HG02678 (cell line): Measurements from ENCODE around the gene RAD51C.
A peak's percentile ranks its signal among the peaks of the same experiment; 100 is the strongest.
"Not testable (repeated sequence)": the region's sequence is repeated elsewhere in the genome, so short reads cannot be mapped to it uniquely, and the experiment has no call there.

Source experiments
- ATAC-seq: cut with Tn5 transposase; IDR thresholded peaks from one replicate; pipeline ENCODE4 v1.9.1; 2021; ENCODE audit warnings: mild to moderate bottlenecking, moderate library complexity; ENCODE audit not compliant: unreplicated experiment

The RAD51C gene

DNA sequence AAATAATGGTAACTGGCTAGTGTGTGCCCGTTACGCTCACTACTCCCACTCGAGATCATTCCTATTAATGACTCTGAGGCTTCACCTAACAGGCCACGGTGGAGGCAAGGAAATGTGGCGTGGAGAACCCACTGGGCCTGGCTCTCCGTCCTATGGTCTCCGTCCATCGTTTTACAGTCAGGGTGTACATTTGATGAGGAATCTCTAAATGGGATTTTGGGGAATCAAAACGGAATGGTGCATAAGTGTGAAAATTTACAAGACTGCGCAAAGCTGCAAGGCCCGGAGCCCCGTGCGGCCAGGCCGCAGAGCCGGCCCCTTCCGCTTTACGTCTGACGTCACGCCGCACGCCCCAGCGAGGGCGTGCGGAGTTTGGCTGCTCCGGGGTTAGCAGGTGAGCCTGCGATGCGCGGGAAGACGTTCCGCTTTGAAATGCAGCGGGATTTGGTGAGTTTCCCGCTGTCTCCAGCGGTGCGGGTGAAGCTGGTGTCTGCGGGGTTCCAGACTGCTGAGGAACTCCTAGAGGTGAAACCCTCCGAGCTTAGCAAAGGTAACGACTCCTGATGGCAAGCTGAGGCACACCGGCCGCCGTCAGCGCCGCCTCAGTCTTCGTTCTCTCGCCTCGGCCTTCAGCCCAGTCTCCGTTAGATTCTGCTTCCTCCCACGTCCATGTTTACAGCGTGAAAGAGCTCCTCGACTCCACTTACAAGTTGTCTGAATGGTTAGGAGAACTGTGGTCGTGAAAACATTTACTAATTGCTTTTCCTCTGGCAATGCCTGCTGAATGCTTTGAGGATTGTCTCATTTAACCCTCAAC lies at the start of gene RAD51C:
RAD51C (plus strand) TSS at position 364 of the 817 bp plus-strand sequence; CDS start at position 406, 42 bp downstream.
- peak; percentile 97 for ATAC-seq

DNA sequence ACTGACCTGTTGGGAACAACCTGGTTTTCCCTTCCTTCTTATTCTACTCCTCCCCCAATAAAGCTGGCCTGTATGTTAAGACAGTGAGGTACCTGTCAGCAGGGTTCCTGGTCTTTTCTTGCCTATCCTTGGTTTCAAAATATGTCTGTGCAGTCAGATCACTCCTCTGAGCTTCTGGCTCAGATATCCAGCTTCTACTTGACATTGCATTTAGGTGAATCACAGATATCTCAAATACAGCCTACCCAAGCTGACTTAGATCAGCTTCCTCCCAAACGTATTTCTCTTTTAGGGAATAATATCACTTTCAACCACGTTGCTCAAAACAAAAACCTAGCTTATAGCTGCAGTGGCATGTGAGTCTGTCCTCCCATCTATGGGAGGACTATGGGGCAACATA lies 49.3 kb upstream of the RAD51C start:
- no peak for ATAC-seq

DNA sequence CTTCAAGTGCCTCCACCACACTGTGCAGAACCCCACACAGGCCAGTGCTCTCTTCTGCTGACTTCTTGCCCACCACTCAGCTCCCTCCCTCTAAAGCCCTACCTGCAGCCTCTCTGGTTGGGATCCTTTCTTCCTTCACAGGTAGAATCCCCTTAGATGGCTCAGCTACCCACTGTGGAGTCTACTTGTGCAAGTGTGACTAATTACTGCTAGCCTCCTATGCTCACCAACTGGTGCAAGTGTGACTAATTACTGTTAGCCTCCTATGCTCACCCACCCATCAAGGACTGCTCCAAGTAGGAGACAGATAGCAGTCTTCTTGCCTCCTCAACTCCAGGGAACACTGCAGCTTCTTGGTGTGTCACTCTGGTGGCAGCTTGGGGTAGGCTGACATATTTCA lies 44.2 kb upstream of the RAD51C start:
- no peak for ATAC-seq

DNA sequence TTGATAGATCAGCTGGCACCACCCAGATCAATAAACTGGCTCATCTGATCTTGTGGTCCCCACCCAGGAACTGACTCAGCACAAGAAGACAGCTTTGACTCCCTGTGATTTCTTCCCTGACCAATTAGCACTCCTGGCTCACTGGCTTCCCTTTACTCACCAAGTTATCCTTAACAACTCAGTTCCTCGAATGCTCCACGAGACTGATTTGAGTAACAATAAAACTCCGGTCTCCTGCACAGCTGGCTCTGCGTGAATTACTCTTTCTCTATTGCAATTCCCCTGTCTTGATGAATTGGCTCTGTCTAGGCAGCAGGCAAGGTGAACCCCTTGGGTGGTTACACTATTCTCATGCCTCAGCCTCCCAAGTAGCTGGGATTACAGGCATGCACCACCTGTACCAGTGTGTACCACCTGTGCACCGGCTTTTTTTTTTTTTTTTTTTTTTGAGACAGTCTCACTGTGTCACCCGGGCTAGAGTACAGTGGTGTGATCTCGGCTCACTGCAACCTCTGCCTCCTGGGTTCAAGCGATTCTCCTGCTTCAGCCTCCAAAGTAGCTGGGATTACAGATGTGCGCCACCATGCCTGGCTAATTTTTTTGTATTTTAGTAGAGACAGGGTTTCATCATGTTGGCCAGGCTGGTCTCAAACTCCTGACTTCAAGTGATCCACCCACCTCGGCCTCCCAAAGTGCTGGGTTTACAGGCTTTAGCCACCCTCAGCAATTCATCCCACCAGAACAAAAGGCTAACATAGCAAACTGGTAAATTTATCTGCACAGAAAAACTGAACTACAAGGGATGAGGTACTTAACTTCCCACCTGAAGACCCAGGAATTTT lies 34.2 kb upstream of the RAD51C start:
- not testable (repeated sequence) for ATAC-seq

DNA sequence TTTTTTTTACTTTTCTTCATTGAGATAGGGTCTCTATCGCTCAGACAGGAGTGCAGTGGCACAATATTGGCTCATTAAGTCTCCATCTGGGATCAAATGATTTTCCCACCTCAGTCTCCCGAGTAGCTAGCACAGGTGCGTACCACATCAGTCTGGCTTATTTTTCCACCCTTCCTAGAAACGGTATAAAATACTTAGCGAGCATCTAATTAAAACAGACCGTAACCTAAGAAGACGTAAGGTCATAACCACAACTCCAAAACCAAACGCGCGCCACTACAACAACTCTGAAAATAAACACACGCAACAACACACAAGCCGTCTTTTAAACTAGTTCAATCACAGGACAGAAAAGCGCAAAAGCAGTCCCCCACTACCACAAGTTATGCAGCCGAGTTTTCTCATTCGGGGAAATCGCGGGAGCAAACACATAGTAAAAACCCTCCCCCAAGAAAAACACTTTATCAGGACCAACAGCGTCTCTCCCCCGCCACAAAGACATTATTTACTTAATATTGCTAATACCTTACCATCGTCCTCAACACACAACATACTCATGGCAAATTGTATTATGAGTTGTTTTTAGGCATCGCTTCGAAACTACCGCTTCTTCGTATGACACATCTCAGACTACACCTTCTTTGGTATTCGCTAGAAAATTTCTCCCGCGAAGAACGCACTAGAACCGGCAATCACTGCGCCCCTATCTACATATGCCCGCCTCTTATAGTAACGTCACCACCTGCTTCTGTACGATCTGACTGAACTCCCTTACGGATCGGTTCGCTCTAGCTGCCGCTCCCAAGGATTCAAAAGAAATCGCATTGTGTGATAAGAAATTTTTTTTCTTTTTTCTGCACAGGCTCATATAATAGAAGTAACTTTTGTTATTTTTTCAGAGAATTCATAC lies 33.3 kb upstream of the RAD51C start:
- ATAC-seq = peak; percentile 71

DNA sequence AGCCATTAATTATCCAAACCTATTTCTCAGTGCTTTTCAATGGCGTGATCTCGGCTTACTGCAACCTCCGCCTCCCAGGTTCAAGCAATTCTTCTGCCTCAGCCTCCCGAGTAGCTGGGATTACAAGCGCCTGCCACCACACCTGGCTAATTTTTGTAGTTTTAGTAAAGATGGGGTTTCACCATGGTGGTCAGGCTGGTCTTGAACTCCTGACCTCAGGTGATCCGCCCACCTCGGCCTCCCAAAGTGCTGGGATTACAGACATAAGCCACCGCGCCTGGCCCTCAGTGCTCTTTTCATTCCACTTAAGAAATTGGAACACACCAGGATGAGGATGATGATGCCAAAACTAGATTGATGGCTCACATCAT lies 32.7 kb upstream of the RAD51C start:
- ATAC-seq = not testable (repeated sequence)

DNA sequence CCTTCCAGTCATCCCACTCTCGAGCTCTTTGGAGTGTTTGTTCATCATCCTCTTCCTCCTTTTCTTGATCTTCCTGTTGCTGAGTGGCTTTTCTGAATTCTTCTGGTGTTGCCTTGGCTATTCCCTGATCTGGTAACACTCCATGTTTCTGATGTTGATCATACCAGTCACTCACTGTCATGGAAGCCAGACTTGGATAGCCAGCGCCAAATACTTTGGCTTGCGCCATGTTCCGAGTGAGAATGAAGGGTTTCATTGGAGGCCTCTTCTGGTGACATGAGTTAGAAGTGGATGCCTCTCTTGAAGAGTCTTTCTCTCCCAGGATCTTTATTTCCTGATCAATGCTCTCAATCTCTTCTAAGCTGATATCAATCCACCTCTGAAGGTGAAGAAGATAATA lies 31.8 kb upstream of the RAD51C start:
- ATAC-seq = no peak

DNA sequence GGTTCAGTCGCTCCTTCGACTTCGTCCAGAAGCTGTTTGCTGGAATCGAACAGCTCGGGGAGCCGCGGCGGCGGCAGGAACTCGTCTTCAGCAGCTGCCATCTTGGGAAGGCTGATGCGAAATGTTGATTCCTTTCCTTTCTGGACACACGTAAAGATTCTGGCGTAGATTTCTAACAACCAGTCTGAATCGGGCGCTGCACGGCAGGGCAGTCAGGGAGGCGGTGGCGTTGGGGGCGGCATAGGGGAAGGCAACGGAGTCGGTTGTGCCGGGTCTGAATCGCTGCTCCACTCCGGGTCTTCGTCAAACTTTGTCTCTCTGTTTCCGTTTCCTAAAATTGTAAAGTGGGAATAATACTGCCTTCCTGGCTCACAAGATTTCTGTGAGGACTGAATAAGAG lies 30.9 kb upstream of the RAD51C start:
- ATAC-seq = no peak

DNA sequence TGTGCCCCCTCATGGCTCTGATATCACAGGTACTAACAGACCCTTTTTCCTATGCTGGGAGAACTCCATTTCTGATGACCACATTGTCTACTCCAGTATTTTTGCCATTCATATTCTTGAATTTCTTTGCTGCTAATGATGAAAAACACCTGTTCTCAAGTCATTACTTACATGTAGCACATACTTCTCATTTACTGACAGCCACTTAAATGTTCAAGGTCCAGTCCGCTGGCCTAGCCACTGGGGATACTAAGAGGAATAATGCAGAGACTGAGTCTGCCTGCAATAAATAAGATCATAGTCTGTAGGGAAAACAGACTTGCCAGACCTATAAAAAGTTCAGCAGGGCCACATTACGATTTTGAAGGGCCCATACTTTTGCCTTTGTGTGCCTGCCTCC lies 28.1 kb upstream of the RAD51C start:
- no peak for ATAC-seq

DNA sequence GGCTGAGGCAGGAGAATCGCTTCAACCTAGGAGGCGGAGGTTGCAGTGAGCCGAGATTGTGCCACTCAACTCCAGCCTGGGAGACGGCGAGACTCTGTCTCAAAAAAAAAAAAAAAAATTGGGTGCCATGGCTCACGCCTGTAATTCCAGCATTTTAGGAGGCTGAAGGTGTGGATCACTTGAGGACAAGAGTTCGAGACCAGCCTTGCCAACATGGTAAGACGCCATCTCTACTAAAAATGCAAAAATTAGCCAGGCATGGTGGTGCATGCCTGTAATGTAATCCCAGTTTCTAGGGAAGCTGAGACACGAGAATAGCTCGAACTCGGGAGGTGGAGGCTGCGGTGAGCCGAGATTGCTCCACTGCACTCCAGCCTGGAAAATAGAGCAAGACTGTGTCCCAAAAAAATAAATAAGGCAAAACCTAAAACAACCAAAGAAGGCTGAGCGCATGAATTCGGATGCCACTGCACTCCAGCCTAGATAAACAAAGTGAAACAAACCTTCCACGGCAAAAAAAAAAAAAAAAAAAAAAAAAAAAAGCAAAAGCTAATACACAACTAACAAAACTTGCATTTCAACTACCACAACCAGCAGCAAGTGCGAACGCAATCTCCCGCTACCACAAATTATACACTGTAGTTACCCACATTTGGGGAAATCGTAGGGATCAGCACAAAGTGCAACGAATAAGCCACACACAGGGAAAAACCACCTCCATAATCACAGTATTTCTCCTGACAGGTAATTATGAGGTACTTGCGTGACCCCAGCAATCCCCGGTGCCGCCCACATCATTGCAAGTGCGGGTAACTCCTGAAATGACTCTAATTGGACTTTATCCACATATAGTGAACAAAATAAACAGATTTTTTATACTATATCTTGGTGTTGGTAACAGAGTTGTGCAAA lies 26.2 kb upstream of the RAD51C start:
- ATAC-seq = no peak

DNA sequence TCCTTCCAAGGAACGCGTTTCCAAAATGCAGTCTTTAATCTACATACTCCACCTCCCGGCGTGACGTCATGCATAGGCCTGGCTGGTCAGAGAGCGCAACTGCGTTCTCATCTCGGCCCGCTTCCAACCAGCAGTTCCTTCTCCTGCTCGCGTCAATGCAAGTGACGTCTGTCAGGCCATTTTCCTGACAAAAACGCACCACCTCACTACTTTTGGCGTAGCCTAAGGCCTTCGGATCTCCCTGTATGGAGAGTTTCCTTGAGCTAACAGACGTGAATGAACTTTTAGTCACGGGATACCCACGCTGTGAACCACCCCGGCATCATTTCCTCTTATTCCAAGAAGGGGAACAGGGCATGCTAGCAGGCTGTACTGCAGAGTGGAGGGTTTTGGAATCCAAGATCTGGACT lies 25.5 kb upstream of the RAD51C start:
- ATAC-seq = no peak

DNA sequence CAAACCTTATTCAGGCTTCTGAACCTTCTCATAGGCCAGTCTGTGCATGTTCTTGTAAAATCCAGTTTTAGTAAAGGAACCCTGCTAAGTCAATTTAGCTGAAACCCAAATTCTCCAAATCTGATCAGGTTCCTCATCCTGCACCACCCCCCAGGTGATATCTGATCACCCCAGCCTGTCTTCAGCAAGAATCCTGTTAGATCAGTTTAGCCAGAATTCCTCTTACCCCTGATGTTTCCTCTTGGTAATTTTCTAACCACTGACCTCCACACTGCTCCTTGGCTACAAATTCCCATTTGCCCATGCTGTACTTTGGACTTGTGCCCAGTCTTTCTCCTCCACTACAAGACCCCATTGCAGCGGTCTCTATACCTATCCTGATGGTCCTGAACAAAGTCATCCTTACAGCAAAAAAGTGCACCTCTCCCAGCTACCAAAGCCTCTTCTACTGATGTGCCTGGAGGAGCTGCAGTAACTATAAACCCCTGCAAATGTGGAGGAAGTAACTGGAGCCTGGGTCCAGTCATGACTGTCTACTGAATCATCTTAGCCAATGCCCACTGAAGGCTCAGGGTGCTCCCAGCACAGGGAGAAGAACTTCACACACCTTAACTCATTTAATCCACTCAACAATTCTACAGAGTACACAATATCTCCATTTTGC lies 24.3 kb upstream of the RAD51C start:
- no peak for ATAC-seq

DNA sequence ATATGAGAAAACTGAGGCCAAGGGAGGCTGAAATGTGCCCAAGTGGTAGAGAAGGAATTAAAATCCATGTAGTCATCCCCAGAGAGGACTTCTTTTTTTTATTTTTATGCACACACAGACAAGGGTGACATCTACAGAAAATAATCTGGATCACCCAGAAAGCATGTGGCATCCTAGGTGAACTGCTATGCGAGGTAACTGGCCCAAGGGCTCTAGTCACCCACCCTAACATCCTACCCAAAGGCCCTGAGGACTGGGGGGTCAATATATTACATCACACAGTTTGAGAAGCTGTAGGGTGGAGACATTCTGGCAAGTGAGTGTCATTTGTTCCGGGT lies 23.8 kb upstream of the RAD51C start:
- ATAC-seq = no peak

DNA sequence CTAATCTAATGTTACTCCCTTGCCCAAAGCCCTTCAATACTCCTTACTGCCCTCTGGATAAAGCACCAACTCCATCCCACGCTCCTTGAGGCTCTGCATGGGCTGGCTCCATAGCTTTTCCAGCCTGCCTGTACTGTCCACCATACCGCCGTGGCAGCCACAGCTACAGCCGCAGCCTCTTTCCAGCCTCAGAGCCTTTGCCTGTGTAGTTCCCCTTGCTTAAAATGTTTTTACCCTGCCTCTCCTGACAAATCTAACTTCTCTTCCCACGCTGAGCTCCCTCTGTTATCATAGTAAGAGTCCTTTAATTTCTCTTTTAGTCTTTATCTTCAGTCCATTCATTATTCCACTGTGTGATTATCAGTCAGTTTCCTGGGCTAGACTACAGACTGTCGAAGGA lies 22.5 kb upstream of the RAD51C start:
- ATAC-seq = no peak

DNA sequence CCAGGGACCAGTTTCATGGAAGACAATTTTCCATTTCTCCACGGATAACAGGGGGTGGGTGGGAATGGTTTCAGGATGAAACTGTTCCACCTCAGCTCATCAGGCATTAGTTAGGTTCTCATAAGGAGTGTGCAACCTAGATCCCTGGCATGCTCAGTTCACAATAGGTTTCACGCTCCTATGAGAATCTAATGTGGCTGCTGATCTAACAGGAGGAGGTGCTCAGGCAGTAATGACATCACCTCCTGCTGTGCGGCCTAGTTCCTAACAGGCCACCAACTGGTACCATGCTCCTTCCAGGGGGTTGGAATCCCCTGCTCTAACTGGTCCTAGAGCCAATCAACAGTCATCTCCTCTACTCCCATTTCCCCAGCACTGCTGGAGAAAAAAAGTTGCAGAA lies 20.4 kb upstream of the RAD51C start:
- no peak for ATAC-seq

DNA sequence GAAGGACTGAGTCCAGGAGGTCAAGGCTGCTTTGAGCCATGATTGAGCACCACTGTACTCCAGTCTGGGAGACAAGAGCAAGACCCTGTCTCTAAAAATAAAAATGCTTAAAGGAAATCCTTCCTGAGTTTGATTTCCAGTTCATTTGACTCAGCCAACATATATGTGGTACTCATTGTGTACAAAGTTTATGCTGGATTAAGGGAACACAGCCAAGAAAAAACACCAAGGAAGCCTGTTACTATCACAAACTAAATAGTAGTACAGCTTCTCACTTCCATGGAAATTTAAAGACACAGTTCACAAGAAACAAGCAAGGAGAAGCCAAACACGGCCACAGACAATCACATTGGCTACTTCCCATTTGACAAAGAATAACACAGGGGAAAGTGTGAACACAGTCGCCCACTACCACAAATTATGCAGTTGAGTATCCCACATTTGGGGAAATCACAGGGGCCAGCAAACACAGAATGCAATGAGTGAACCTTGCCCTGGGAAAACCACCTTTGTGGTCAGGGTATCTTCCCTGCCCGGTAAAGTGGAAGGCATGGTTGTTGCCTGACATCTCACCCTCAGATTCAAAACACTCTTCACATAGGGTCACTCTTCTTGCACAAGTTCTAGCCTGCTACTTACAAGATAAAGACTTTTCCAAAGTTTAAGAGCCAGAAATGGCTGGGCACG lies 15.1 kb upstream of the RAD51C start:
- ATAC-seq = no peak

DNA sequence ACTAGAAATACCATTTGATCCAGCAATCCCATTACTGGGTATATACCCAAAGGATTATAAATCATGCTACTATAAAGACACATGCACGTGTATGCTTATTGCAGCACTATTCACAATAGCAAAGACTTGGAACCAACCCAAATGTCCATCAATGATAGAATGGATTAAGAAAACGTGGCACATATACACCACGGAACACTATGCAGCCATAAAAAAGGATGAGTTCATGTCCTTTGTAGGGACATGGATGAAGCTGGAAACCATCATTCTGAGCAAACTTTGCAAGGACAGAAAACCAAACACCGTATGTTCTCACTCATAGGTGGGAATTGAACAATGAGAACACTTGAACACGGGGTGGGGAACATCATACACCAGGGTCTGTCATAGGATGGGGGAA lies 14.1 kb upstream of the RAD51C start:
- ATAC-seq = not testable (repeated sequence)

DNA sequence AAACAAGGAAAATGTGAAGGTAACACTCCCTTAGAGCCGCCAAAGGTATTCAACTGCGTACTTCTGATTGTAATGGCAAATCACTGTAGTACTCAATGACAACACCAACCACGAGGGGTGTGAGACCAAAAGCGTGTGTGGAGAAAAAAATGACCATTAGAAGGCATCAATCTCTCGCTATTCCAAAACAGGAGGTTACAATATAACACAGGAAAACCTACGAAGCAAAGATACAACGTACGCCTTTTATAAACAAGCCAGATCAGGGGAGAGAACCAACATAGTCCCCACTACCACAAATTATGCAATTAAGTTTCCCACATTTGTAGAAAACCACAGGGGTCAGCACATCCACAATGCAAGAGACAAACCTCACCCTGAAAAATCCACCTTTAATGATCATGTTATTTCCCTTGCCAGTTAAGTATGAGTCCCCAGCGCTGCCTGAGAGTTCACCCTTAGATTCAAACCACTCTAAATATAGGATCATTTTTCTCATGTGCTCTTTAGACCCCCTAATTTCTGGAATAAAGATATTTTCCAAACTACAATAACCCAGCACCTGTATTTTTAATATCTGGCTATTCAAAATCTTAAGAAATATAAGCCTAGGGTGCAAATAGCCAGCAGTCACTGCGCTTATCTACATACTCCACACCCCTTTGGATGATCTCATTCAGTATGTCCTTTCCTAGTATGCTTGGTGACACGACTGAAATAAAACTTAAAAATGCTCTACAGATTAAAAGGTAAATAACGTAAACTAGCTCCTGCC lies 13.0 kb upstream of the RAD51C start:
- no peak for ATAC-seq
